GM19043 (cell line): ENCODE data around the gene CCNL1.
"Not testable (repeated sequence)": the region's sequence is repeated elsewhere in the genome, so short reads cannot be mapped to it uniquely, and the experiment has no call there.

Experiments used
- ATAC-seq: cut with Tn5 transposase; IDR thresholded peaks from one replicate; pipeline ENCODE4 v1.9.1; 2021; ENCODE audit warnings: low read depth; ENCODE audit not compliant: unreplicated experiment

The CCNL1 gene

DNA sequence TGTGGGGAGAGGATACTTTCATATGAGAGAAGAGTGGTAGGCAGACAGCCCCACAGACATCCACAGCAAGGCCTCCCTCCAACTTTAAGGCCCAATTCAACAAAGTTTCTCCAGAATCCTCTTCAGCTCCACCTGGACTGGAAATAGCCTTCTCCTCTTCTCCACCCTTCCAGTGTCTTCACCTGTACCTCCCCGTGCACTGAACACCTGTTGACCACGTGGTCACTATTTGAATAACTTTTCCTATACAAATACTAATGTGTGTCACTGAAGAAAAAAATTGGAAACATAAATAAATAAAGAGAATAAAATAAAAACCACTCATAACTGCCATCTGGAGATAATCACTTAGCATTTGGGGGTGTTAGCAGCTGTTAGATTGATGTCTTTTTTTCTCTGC is 52.9 kb downstream of the CCNL1 start:
- no peak for ATAC-seq

DNA sequence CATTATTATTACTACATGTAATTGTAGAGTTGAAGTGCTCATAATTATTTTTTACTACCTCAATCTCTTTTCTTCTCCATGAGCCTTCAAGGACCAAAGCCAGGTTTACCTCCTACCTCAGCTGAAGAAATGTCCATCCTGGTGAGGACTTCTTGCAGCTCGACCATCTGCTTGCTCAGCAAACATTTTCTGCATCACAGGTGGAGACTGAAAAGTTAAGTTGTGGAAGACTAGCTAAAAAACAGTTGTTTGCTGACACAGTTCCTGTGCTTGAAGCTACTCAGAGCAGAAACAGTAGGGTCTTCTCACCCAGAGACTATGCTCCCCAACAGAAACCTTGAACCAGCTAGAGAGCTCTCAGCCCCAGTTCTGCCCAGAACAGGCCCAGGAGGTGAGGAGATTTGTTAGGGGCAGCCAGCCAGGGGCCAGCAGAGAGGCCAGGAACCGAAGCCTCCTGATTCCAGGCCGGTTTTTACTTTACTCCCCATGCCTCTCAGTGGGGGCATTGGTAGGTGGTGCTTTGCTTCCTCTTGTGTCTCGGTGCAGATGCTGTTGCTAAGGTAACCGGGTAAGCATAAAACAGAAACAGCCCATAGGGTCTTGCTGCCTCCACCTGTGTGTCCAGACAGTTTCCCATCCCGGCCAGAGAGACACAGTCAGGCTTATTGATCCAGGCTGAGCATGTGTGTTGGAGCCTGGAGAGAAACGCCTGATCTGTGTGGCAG is 54.9 kb downstream of the CCNL1 start:
- peak; percentile 69 for ATAC-seq

DNA sequence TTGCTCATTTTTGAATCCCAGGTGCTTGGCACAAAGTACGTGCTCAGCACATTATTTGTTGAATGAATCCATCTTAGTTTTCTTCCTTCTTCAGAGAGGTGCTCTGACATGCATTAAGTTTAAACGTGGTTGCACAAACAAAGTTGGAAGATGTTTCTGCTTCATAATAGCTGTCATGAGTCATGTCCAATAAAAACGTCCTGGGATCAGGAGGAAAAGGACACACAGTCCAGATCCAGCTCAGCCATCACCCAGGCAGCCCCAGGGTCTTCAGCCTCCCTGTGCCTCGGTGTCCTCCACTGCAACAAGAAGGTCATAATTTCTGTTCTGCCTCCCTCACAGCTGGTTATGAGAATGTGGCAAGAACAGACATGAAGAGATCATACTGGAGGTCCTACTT is 55.4 kb downstream of the CCNL1 start:
- no peak for ATAC-seq

DNA sequence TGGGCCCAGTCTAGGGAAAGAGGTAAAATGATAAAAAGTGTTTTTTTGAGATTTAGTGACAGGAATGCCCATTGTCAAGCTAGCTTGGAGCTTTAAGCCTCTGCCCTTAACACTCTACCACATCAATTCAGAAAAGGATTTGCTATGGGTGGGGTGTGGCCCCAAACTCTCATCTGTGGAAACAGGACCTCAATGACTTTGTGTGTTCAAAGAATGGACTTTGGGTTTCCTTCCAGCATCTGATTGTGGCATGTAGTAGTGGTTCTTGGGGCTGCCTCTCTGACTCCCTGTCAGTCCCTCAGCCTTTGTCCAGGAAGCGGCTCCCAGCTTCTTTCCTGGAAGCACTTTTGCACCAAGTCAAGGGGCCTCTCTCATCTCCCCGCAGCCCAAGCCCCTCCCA is 56.1 kb downstream of the CCNL1 start:
- ATAC-seq = no peak

DNA sequence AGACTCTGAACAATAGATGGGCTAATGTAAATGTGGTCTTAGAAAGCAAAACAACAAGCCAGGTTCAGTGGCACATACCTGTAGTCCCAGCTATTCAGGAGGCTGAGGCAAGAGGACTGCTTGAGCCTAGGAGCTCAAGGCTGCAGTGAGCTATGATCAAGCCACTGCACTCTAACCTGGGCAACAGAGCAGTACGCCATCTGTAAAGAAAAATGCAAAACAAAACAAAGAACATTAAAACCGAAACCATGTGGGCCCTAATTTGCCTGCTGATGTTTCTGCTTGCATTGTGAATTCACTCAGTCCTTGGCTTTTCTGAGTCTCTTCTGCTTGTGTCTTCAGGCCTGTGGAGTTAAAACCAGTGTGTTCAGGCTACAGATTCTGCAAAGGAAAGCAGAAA is 56.7 kb downstream of the CCNL1 start:
- peak; percentile 85 for ATAC-seq

DNA sequence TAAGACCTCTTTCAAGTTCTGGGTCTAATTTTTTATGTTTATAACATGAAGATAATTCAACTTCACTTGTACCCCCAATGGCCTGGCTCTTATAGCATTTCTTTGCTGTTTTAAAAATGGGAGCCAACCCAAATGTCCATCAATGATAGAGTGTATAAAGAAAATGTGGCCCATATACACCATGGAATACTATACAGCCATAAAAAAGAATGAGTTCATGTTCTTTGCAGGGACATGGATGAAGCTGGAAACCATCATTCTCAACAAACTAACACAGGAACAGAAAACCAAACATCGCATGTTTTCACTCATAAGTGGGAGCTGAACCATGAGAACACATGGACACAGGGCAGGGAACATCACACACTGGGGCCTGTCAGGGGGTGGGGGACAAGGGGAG is 57.4 kb downstream of the CCNL1 start:
- not testable (repeated sequence) for ATAC-seq

DNA sequence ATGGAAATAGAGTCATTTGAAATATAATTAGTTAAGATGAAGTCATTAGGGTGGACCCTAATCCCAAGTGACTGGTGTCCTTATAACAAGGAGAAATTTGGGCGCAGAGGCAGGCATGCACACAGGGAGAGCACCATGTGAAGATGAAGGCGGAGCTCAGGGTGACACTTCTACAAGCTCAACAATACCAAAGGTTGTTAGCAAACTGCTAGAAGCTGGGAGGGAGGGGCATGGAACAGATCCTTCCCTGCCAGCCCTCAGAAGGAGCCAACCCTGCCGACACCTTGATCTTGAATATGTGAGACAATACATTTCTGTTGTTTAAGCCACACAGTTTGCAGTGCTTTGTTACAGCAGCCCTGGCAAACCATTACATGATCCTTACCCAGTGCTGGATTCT is 57.8 kb downstream of the CCNL1 start:
- ATAC-seq = no peak

DNA sequence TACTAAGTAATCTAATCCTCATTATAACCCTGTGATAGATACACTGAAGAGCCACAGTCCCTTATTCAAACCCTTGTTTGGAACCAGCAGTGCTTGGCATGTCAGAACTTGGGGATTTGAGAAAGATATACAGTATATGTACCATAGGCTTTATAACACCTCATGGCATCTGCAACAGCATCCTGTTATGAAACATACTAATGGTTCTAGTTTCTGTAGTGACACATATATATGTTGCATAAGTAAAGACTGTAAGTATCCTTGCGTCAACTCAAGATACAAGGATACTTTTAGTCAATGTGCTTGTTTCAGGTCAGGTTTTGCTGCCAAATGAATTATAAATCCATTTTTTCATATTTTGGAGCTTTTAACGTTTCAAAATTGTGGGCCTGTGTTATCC is 58.5 kb downstream of the CCNL1 start:
- ATAC-seq = no peak

DNA sequence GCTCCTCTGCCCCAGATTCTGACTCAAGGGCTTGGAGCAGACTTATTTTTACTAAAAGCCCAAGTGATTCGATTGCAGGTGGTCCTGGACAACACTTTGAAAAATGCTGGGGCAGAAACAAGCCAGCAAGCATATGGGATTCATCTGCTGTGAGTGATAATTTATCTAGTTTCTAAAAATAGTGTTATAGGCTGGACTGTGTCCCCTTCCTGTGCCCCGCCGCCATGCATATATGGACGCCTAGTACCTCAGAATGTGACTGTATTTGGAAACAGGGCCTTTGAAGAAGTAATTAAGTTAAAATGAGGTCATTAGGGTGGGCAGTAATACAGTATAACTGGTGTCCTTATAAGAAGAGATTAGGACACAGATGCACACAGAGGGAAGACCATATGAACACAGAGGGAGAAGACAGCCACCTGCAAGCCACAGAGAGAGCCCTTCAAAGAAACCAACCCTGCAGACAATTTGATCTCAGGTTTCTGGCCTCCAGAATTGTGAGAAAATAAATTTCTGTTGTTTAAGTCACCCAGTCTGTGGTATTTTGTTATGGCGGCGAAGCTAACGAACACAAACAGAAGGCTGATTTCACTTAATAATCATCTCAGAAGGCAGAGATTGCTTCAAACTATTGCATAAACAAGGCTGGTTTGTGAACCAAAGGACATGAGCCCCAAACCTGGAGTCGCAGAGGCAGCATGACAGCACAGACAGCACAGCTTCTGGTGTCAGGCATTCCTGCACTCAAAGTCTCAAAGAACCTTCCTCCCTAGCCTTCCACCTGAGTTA is 59.1 kb downstream of the CCNL1 start:
- no peak for ATAC-seq

DNA sequence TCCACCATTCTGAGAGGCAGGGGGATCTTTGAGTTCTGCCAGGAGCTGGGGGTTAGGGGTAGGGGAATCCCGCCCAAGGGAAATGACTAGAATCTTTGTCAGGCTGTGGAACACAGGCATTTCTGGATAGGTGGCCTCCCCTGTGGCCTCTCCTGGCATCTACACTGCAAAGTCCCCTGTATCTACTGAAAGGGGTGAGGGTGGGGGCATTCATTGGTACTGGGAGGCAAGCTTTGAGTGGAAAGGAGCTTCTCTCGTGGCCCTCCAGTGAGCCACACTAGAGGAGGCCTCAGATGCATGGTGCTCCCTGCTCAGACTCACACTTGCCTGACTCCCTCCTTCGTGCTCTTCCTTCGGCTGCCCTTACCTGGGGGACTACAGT is 59.9 kb downstream of the CCNL1 start:
- ATAC-seq = no peak

DNA sequence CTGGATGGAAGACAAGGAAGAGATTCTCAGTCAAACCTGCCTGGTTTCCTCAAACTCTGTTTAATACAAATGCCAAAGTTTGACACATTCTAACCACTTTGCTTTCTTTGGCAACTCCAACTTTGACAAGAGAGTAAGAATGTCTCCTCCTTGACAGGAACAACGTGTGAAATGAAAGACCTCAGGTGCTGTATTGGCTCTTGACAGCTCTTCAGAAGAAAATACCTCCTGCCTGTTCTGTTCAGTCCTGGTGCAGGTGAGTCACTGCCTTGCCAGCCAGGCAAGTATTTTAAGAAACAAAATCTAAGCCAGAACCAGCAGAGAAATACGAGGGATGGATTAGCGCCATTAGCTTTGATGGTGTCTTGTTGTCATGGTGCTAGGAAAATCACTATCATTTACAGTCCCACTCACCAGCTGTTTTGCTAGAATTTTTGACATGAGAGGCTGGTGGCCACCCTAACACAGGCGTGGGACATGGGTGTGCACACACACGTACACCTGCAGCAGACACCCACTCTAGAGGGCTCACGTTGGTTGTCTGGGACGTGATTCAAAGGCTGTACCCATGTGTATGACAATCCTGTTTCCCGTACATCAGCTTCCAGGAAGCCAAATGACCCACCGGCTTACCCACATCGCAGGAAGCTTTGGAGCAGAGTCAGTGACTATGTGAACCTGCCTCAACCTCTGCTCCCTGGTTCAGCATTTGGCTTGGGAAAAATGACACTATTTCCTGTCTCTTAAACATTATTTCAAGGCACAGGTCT is 60.4 kb downstream of the CCNL1 start:
- ATAC-seq = no peak

DNA sequence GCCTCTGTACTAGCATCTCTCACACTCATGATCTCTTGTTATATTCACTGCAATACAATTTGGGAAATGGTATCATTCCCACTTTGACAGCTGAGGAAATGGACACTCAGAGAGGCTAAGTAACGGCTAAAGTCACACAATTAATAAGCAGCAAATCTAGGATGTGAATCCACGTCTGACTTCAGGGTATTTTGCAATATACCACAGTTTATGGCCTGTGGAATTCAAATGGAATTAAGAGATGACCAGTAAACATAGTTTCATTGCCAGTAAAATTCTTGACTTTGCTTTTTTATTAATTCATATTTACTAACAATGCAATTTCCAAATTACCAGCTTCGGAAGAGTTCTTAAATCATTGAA is 61.1 kb downstream of the CCNL1 start:
- ATAC-seq = no peak

DNA sequence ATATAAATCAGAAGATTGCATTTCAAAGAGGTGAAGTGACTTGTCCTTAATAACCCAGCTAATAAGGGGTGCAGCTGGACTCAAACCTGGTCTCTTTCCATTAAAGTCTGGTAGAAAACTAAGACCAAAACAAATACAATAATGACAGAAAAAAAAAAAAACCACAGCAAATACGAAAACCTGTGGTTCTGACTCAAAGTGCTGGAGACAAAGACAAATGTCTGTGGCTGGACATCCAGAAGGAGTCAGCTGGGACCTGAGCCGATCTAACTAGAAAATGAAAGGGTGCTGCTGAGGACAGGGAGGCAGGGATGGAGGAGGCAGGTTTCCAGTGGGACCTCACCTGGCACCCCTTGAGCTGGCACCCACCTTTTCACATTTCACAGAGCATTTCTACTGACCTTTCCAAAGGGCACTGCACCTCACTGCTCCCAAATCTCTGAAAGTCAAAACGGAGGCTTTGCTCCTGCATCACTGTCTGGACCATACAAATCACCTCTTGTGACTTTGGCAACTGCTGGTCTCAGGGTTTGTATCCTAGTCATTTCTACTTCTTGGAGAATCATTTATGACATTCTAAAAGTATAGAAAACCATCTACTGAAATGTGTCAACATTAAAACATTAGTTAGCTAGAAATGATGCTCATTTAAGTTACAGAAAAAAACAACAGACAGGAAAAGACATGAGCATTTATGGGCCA is 61.7 kb downstream of the CCNL1 start:
- ATAC-seq = no peak
